Activated CD4-positive, CD25-positive, alpha-beta regulatory T cell treated with anti-CD3 and anti-CD28 coated beads, Interleukin-2, amount 50 U/mL, for 16 hours (primary cell): ENCODE results near the gene HAS3.

Experiments used
- DNase-seq: peaks from one replicate; pipeline ENCODE4 v3.0.0-alpha.2; 2020; ENCODE audit warnings: low read depth, low spot score

HAS3 gene

GRCh38 chr16:69089091-69089910 lies 16.2 kb upstream of the HAS3 start:
- DNase-seq = peak; percentile 10

- no peak for DNase-seq
These were observed 11.5 kb upstream of the HAS3 start for GRCh38 chr16:69093974-69094373.

DNA sequence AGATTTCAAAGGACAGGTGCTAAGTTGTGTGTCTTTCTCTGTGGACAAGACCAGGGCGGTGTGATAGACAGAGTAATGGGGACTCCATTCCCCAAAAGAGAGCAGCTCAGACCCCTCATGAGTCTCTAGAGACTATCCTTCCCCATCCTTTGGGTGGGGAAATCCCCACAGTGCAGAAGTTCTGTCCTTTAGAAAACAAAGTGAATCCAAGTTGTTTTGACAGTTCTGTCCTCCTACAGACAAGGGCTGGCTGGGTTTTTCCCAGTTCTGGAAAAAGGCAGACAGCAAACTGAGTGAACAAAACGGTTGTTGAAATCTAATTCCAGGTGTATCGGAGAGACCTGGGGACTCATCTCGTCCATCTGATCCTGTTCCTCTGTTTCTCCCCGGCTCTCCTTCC lies 11.0 kb upstream of the HAS3 start:
- DNase-seq = no peak

- no peak for DNase-seq
These were observed 10.3 kb upstream of the HAS3 start for GRCh38 chr16:69095193-69095592.

DNA sequence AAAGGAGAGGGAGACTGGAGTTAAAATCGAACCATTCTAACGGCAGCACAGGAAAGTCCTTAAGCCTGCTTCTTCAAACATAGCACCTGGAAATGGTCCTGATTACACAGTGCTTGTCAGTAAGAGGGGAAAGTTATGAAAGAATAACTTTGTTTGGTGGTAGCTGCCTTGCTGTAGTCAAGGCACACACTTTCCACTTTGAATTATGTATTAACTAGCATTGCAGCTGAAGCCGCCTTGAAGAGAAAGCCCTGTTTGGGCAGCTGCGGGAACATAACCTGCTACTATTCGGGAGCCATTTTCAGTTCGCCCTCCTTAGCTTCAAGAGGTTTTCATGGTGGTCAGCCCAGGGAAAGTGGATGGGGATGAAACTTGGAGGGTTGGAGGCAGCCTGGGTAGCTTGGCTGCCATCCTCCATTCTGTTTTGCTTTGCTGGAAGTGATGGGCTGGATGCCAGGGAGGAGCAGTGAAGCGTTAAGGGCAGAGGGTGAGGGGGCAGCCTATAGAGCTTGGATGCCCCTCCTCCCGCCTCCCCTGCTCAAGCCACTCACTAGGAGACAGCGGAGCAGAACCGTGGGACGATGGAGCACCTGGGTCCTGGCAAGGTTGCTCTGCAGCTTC lies 5.3 kb upstream of the HAS3 start:
- DNase-seq = no peak

DNA sequence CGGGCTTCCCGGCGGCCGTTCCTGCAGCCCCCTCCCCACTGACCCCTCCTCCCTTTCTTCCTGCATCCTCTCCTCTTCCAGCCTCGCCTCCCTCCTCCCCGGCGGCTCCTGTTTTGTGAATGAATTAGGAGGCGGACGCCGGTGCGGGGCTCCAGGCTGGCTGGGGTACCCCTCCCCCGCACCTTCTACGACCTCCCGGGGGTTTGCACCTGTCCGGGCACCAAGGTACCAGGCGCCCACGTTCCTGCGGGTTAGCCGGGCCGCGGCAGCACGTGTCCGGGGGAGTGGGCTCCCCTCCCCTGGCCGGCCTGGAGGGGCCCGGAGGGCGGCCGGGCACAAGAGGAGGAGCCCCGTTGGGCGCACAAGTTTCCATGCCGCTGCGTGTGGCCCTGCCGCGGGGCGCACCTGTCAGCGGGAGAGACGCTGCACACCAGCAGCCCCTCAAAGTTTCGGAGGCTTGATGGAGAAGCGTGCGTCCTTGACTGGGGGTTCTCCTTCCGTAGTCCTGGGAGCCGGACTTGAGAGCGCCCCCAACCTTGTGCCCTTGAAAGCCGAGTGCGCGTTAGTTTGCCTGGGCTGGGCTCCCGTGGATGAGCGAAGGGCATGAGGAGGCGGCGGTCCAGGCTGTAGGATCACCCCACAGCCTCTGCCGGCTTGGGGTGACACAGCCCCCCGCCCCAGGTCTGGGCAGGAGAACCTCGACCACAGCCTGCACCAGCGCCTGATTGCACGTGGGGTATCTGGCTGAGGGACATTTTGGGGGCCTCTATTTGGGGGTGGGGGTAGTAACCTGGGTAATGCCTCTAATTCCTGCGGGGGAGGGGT lies 1.2 kb downstream of the HAS3 start:
- DNase-seq = no peak

- no peak for DNase-seq
These were observed 2.0 kb downstream of the HAS3 start for GRCh38 chr16:69107316-69107962.

DNA sequence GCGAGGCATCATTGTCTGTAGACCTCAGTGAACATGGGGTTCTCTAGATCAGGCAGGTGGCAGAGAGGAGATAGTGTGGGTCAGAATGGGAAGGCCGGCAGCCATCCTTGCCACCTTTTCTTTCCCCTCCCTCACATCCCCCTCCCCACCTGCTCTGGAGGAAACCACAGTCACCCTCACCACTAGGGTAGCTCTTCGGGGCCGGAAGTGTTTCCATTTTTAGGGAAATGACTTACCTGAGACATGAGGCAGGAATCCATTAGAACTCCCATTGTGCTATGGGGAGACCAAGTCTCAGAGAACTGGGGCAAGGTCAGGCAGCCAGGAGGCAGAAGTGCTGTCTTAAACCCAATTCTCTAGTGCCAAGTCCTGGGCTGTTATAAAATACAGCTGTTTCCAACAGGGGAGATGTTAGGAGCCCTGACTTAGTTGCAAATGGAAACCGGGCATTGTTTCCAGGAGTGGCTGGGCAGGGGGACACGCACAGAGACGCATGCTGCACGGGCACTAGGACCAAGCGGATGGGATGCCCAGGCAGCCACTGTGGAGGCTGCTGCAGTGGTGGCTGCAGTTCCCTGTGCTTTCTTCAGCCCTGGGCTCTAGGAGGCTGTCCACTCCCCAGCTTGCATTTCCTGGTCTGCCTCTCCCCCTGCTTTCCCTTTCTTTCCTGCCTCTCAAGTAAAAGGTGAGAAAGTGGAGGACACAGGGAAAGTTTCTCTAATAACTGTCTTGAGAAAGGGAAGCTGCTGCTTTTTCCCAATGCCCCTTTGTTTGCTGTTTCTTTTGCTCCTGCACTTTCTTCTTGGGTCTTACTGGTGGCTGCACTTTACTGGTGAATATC lies 2.8 kb downstream of the HAS3 start:
- DNase-seq = no peak

DNA sequence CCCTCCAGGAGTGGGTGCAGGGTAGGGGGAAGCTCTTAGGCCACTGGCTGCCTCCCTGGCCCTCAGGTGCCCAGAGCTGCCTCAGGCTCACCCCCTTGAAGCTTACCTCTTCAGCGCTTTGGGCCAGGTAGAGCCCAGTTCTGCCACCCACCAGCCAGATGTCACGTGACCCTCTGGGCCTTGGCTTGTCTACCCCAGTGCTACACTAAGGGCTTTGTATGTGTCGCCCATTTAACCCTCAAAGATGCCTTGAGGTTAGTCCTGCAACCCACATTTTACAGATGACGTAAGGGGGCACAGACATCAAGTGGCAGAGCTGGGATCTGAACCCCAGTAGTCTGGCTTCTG lies 3.4 kb downstream of the HAS3 start:
- DNase-seq = no peak

- DNase-seq = no peak
These were observed 4.2 kb downstream of the HAS3 start for GRCh38 chr16:69109486-69110270.

DNA sequence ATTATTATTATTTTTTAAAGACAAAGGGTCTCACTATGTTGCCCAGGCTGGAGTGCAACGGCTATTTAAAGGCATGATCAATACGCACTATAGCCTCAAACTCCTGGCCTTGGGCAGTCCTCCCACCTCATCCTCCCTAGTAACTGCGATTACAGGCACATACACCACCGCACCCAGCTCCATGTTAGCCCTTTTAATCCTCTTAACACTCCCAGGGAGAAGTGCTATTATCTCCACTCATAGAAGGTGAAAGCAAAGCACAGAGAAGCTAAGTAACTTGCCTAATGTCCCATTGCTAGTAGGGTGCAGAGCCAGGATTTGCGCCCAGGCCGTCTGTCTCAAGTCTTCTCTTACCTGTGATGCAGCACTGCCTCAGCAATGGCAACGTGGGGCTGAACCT lies 5.0 kb downstream of the HAS3 start:
- no peak for DNase-seq

DNA sequence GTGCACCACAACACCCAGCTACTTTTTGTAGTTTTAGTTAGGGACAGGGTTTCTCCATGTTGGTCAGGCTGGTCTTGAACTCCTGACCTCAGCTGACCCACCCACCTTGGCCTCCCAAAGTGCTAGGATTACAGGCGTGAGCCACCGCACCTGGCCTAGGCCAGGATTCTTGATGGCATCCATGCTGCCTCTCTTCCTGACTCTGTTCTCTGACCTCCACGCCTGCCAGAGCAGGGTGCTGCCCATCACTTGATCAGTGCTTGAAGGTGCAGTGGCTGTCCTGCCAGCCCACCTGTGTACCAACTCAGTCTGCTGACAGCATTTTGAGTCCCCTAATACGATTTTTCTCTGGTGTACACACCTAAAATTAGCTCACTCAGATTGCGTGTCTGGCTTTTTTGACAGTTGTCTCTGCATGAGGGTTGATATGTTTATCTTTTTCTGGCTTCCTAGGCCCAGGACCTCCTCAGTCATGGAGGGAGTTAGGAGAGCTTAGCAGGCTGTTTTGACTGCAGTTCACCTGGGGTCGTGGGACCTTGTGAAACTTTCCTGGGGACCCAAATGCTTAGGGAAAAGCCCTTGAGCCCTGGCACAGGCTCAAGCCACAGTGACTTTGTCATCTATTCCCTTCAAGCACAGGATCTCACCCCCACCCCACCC lies 5.9 kb downstream of the HAS3 start:
- DNase-seq = no peak

GRCh38 chr16:69111876-69112230 lies 6.4 kb downstream of the HAS3 start:
- no peak for DNase-seq

- no peak for DNase-seq
These were observed 7.1 kb downstream of the HAS3 start for GRCh38 chr16:69112285-69113129.

DNA sequence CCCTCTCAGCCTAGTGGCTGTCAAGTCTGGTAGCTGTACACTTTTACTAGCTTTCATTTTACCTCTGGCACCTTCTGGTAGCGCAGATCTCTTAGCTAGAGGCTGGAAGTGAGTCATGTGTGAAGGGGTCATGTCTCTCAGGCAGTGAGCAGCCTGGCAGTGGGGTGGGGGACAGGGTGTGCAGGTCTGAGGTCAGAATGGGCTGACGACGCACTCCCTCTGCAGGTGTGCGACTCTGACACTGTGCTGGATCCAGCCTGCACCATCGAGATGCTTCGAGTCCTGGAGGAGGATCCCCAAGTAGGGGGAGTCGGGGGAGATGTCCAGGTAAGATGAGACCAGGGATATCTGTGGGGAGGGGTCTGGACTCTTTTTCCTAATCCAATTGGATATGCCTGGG lies 7.8 kb downstream of the HAS3 start:
- no peak for DNase-seq

DNA sequence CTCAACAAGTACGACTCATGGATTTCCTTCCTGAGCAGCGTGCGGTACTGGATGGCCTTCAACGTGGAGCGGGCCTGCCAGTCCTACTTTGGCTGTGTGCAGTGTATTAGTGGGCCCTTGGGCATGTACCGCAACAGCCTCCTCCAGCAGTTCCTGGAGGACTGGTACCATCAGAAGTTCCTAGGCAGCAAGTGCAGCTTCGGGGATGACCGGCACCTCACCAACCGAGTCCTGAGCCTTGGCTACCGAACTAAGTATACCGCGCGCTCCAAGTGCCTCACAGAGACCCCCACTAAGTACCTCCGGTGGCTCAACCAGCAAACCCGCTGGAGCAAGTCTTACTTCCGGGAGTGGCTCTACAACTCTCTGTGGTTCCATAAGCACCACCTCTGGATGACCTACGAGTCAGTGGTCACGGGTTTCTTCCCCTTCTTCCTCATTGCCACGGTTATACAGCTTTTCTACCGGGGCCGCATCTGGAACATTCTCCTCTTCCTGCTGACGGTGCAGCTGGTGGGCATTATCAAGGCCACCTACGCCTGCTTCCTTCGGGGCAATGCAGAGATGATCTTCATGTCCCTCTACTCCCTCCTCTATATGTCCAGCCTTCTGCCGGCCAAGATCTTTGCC lies 9.0 kb downstream of the HAS3 start:
- DNase-seq = no peak

DNA sequence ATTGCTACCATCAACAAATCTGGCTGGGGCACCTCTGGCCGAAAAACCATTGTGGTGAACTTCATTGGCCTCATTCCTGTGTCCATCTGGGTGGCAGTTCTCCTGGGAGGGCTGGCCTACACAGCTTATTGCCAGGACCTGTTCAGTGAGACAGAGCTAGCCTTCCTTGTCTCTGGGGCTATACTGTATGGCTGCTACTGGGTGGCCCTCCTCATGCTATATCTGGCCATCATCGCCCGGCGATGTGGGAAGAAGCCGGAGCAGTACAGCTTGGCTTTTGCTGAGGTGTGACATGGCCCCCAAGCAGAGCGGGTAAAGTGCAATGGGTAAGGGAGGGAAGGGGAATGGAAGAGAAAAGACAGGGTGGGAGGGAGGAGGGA lies 9.5 kb downstream of the HAS3 start:
- DNase-seq = no peak

GRCh38 chr16:69115361-69115760 lies 9.9 kb downstream of the HAS3 start:
- DNase-seq = no peak

GRCh38 chr16:69115837-69116236 lies 10.4 kb downstream of the HAS3 start:
- DNase-seq = no peak
